Measurements from ENCODE around the gene REEP1. TPM values are rescaled to one million over a fixed set of nuclear protein-coding genes. Genes with fewer than 3 reads are reported as not detected.

Gene REEP1
- total and polyA plus RNA-seq, 2 of the 4 experiments (the other 2 are of a cell fraction) = under 0.01 to 0.03 TPM

- Histone ChIP-seq H4K8ac (ENCODE audit: low read depth in 2 of 2, low read length in 2 of 2) (no peak overlapping the region), H4K5ac (ENCODE audit: low read depth, low read length) (no peak overlapping the region), H4K91ac (ENCODE audit: insufficient read depth, low read depth, low read length) (no peak overlapping the region), H3K14ac (replicated peaks; ENCODE audit: low read depth, low read length) (no peak overlapping the region), H3K4me3 (ENCODE audit: insufficient read depth, low read depth, low read length) (no peak overlapping the region), H3K23ac (ENCODE audit: low read depth, low read length) (no peak overlapping the region), H3K56ac (ENCODE audit: extremely low read depth, insufficient read depth, low read length) (no peak overlapping the region), H2BK20ac (ENCODE audit: low read depth, low read length) (no peak overlapping the region), H3K27ac (ENCODE audit: insufficient read depth, low read length) (no peak overlapping the region), H3K36me3 (ENCODE audit: control insufficient read depth, insufficient read depth, low read length) (no peaks in the 10 kb centered on the region), H3K79me1 (ENCODE audit: low read depth in 1 of 2, low read length in 2 of 2) (no peaks in the 10 kb centered on the region), H3K4me2 (ENCODE audit: low read depth, low read length) (no peak overlapping the region), H3K4me1 (ENCODE audit: control insufficient read depth, insufficient read depth, low read length) (no peaks in the 10 kb centered on the region), H3K18ac (ENCODE audit: low read depth, low read length) (no peak overlapping the region), H2AK5ac (ENCODE audit: low read depth, low read length) (no peak overlapping the region), H3K4ac (ENCODE audit: low read depth, low read length) (no peak overlapping the region), H2AFZ (replicated peaks; ENCODE audit: low read length, poor library complexity) (no peak overlapping the region), H2BK5ac (ENCODE audit: low read depth, low read length, poor library complexity, severe bottlenecking) (no peak overlapping the region), H3K9ac (ENCODE audit: low read depth, low read length) (no peak overlapping the region), H2BK120ac (ENCODE audit: low read depth, low read length) (no peak overlapping the region), H3K9me3 (ENCODE audit: control insufficient read depth, insufficient read depth, low read length) (no peaks in the 10 kb centered on the region), H3K9me1 (ENCODE audit: insufficient read depth, low read length) (no peaks in the 10 kb centered on the region; the same call in 1 of the 2 replicates), H4K20me1 (ENCODE audit: insufficient read depth, low read length) (no peaks in the 10 kb centered on the region), H2AK9ac (replicated peaks; ENCODE audit: low read depth, low read length, poor library complexity) (no peak overlapping the region), H3K27me3 (ENCODE audit: control insufficient read depth, insufficient read depth, low read length) (peaks cover 26% of the 10 kb centered on the region), H2BK15ac (ENCODE audit: low read depth, low read length) (no peak overlapping the region)
- no peak for TF ChIP-seq RFX5 (IDR thresholded peaks at IDR 0.05; ENCODE audit: low read depth, low read length)
- no peak for TF ChIP-seq MAFK (IDR thresholded peaks at IDR 0.05; ENCODE audit: low read depth, low read length)
- TF ChIP-seq CHD1 (IDR thresholded peaks at IDR 0.05; ENCODE audit: low read depth, low read length) = no peak
- no peak for TF ChIP-seq FOS (IDR thresholded peaks at IDR 0.05; ENCODE audit: low read depth, low read length)
- no peak for TF ChIP-seq POLR2A (IDR thresholded peaks at IDR 0.05; ENCODE audit: low read depth, low read length)
- no peak for TF ChIP-seq MAZ (IDR thresholded peaks at IDR 0.05; ENCODE audit: borderline replicate concordance, low read depth, low read length)
- TF ChIP-seq RCOR1 (IDR thresholded peaks at IDR 0.05; ENCODE audit: insufficient replicate concordance, low read length) = no peak
- TF ChIP-seq MXI1 (IDR thresholded peaks at IDR 0.05; ENCODE audit: borderline replicate concordance, low read depth, low read length) = no peak
- no peak for TF ChIP-seq ELK1 (IDR thresholded peaks at IDR 0.05; ENCODE audit: borderline replicate concordance, low read depth, low read length)
- TF ChIP-seq CEBPB (IDR thresholded peaks at IDR 0.05; ENCODE audit: low read depth, low read length) = no peak
- WGBS, 2 experiments (ENCODE audit: extremely low coverage in 2 of 2, insufficient read length in 1 of 2) = no CpG with 5 or more reads among the region's 4 CpGs
- in situ Hi-C loops (cut with MboI; ENCODE audit: low sequenced_read_pairs) (no loop called here), dilution Hi-C loops (cut with HindIII; ENCODE audit: low sequenced_read_pairs, unreplicated experiment) (no loop called here), intact Hi-C loops (cut with micrococcal nuclease) (no loop called here)
- CTCF ChIA-PET = no interaction called here
- ATAC-seq (ENCODE audit: low read depth) (no peak), DNase-seq (no peak)
- POLR2A ChIA-PET (ENCODE audit: unreplicated experiment) = no interaction called here
- no TSS peak for BruUV-seq (replicated peaks)
Observed at GRCh38 chr2:86256300-86256699, 81.1 kb downstream of the REEP1 start.

All from IMR-90 (cell line).